Fibroblast of mammary gland (primary cell): ENCODE results near the gene TOR3A.

Source experiments
- DNase-seq: peaks from one replicate; pipeline ENCODE4 v3.0.0-alpha.2; 2010; ENCODE audit warnings: low read depth
- H3K4me3 ChIP-seq: 2 replicates; pipeline ENCODE4 v1.5.1; 2011; ENCODE audit warnings: low read depth, mild to moderate bottlenecking, low read length, moderate library complexity; ENCODE audit not compliant: control insufficient read depth
- TF ChIP-seq, protein P1 (sequence below): conservative IDR thresholded peaks from 2 replicates; pipeline ENCODE4 v1.5.1; 2011; ENCODE audit warnings: low read depth, low read length, inconsistent platforms; ENCODE audit not compliant: control insufficient read depth, insufficient read depth

TOR3A gene

DNA sequence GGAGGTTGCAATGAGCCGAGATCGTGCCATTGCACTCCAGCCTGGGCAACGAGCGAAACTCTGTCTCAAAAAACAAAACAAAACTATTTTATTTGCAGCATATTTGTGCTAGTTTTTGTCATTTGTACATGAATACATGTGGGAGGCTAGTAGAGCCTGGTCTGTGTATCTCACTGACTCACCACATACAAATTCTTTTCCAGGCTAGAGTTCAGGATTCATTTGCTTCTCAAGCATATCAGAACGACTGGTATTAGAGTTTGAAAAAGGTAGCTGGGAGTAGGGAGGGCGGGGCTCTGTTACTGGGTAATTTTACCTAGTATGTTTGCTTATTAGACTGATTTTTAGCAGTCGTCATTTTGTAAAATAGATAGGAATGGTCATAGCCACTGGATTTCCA, 4.5 kb upstream of the TOR3A start:
- peak; percentile 77 for DNase-seq
- TF ChIP-seq, protein P1, sequence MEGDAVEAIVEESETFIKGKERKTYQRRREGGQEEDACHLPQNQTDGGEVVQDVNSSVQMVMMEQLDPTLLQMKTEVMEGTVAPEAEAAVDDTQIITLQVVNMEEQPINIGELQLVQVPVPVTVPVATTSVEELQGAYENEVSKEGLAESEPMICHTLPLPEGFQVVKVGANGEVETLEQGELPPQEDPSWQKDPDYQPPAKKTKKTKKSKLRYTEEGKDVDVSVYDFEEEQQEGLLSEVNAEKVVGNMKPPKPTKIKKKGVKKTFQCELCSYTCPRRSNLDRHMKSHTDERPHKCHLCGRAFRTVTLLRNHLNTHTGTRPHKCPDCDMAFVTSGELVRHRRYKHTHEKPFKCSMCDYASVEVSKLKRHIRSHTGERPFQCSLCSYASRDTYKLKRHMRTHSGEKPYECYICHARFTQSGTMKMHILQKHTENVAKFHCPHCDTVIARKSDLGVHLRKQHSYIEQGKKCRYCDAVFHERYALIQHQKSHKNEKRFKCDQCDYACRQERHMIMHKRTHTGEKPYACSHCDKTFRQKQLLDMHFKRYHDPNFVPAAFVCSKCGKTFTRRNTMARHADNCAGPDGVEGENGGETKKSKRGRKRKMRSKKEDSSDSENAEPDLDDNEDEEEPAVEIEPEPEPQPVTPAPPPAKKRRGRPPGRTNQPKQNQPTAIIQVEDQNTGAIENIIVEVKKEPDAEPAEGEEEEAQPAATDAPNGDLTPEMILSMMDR: no peak
- H3K4me3 ChIP-seq: peak overlapping the region; percentile 6

DNA sequence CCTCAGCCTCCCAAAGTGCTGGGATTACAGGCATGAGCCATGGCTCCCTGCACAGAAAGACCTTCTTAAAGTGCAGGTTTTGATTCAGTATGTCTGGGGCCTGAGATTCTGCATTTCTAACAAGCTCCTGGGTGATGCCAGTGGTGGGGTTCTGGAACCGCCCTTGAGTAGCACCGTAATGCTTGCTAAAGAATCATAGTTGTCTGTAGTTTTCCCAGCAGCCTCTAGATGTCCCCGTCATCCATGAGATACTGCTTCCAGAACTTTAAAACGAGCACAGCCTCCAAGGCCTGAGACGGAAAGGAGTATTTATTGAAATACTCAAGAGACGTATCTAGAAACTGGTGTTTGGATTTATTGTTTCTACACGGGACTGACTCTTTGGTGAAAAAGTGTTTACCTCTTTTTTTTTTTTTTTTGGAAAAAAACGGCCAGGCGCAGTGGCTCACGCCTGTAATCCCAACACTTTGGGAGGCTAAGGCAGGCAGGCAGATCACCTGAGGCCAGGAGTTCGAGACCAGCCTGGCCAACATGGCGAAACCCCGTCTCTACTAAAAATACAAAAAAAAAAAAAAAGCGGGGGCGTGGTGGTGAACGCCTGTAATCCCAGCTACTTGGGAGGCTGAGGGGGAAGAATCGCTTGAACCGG, 2.6 kb upstream of the TOR3A start:
- TF ChIP-seq, protein P1: peak; percentile 76
- peak; percentile 84 for DNase-seq
- H3K4me3 ChIP-seq: no peak overlapping the region

DNA sequence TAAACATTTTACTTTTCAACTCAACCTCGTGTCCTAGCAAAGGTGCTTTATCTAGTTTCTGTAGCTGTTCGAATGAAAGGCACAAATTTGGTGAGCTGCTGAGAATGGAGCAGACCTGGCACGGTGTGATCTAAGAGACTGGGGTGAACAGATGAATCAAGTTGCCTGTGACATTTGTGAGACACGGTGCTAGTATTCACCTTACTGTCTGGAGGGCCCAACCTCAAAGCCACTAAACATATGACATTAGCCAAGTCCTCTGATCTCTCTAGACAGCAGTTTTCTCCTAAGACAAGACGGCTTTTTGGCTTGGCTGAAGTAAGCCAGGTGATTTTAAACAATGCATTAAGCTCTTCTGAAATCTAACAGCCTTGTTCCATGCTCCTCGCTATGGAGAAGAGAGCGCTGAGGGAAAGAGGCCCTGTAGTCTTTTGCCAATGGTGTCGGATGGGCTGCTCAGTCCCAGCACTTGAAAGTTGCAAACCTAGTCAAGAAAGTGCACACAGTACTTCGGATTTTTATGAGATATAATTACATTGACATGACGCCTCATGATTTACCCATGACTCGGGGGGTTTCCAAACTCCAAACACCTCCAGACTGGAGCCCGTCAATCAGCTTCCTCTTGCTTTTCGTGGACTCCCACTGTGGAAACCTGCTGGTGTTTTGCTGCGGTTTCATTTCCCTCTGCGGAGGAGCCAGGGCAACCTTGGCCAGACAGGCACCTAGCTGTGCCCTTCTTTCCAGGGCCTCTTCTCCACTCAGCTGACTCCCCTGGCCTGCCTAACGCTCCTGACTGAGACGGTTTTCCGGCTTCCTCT, 794 bp upstream of the TOR3A start:
- H3K4me3 ChIP-seq: peak overlapping the region; percentile 67
- DNase-seq: no peak
- TF ChIP-seq, protein P1: no peak

DNA sequence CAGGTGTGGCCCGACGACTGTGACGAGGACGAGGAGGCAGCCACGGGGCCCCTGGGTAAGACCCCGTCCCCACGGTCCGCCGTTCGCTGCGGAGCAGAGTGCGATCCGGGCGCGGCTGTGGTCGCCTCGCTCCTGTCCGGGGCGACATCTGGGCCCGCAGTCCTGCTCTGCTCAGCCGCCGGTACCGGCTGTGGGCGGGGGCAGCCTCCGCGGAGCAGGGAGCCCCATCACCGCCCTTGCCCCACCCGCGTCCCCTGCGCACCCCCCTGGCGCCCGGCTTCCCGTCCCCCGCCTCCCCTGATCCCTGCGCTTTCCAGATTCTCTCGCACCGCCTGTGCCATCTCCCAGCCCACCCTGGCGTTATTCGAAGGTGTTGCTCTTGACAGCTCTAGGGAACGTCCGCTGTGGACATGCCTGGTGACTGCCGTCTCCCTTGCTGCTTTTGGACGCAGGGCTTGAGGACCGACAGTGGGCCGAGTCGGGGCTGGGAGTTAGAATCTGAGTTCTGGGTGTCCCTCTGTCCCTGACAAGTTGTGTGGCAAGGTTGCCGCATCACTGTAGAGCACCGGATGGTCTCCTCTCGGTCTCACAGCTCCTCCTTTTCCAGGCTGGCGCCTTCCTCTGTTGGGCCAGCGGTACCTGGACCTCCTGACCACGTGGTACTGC, 596 bp downstream of the TOR3A start:
- peak overlapping the region; percentile 67 for H3K4me3 ChIP-seq
- DNase-seq: no peak
- TF ChIP-seq, protein P1: no peak

DNA sequence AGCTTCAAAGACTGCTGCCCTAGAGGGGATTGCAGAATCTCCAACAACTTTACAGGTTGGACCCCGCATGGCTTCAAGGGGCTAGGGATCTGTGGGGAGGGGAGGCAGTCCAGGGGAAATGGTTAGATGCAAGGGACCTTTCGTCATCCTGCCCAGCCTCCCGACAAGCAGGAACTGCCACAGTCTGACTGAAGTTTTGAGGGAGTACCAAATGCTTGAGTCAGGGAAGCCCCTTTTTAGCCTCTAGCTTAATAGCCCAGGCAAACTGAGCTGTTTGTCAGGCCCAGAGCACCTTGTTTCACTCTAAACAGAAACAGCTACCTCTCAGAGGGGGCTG, 1.1 kb downstream of the TOR3A start:
- H3K4me3 ChIP-seq: peak overlapping the region; percentile 67
- TF ChIP-seq, protein P1: no peak
- no peak for DNase-seq

DNA sequence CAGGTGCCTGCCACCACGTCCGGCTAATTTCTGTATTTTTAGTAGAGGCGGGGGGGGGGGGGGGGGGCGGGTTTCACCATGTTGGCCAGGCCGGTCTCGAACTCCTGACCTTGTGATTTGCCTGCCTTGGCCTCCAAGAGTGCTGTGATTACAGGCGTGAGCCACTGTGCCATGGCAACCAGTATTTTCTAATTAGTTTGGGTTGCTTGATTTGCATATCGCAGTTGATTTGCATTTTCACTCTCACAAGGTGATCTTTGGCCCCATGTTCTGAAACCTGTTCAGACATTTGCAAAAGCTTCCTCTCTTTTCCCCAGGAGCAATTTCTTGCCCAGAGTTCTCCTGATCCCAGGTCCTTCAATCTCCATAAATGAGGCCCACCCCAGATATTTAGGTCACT, 1.7 kb downstream of the TOR3A start:
- DNase-seq: no peak
- TF ChIP-seq, protein P1: no peak
- no peak overlapping the region for H3K4me3 ChIP-seq
